Measurements from ENCODE around the gene ULBP2. TPM values are rescaled to one million over a fixed set of nuclear protein-coding genes. Genes with fewer than 3 reads are reported as not detected.
"Not testable (repeated sequence)": the region's sequence is repeated elsewhere in the genome, so short reads cannot be mapped to it uniquely, and the experiment has no call there.

ULBP2 gene
- total RNA-seq, 4 donors from 2014 or later, result 0.39 to 0.74 TPM; not detected in 2

DNA sequence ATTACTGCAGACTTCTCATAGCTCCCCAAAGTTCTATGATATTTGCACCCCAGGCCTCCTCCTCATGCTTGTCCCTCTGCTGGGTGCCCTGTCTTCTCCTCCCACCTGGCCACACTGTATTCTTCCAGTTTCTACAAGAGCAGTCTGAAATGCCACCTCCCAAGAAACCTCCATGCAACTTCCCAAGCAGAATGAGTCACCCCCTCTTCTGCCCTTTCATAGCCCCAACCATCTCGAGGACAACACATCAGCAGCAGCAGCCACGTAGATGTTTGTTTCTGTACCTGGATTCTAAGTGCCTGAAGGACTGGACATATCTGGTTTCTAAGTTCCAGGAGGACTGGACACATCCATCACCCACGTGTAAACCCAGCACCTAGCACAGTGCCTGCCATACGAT is 6.6 kb upstream of the ULBP2 start:
- no peak for ATAC-seq
- 70% methylated on average over 2 of the region's 4 CpGs; no CpG with 5 or more reads in 1 of the 2 donors for WGBS, 2 donors (ENCODE audit: low coverage in 1 of 2)
- Histone ChIP-seq H3K4me1 (peaks cover 0 to 14% (median 11%) of the 10 kb centered on the region in 3 donors), H3K9me3 (no peaks in the 10 kb centered on the region), H3K36me3 (no peaks in the 10 kb centered on the region), H3K27ac (no peak overlapping the region), H3K27me3 (peaks cover 98% of the 10 kb centered on the region), H3K4me3 (no peak overlapping the region)
- TF ChIP-seq POLR2AphosphoS5 (IDR thresholded peaks at IDR 0.05) (no peak), POLR2A (IDR thresholded peaks at IDR 0.05) (no peak), EP300 (IDR thresholded peaks at IDR 0.05) (no peak)
- TF ChIP-seq, protein P1, sequence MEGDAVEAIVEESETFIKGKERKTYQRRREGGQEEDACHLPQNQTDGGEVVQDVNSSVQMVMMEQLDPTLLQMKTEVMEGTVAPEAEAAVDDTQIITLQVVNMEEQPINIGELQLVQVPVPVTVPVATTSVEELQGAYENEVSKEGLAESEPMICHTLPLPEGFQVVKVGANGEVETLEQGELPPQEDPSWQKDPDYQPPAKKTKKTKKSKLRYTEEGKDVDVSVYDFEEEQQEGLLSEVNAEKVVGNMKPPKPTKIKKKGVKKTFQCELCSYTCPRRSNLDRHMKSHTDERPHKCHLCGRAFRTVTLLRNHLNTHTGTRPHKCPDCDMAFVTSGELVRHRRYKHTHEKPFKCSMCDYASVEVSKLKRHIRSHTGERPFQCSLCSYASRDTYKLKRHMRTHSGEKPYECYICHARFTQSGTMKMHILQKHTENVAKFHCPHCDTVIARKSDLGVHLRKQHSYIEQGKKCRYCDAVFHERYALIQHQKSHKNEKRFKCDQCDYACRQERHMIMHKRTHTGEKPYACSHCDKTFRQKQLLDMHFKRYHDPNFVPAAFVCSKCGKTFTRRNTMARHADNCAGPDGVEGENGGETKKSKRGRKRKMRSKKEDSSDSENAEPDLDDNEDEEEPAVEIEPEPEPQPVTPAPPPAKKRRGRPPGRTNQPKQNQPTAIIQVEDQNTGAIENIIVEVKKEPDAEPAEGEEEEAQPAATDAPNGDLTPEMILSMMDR (IDR thresholded peaks at IDR 0.05), result no peak

DNA sequence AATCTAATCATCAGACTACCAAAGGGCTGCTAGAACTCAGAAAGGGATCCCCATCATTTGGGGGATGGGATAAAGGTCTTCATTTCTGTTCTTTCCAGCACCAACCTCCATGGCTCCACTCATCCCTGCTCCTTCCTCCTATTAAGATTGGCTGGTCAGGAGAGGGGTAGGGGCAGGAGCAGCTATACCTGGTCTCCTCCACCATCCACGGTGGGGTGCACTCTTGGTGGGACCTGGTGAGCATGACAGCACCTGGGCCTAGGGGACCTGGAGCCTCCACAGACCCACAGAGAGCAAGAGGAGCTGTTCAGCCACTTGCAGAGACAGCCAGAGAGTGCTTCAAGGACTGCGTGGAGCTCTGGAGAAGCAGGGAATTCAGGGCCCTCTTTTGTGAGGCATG is 6.1 kb upstream of the ULBP2 start:
- ATAC-seq, result no peak
- H3K27me3 ChIP-seq, result peaks cover 98% of the 10 kb centered on the region
- no peak overlapping the region for H3K4me3 ChIP-seq
- no peak overlapping the region for H3K27ac ChIP-seq
- TF ChIP-seq EP300 (IDR thresholded peaks at IDR 0.05) (no peak), POLR2AphosphoS5 (IDR thresholded peaks at IDR 0.05) (no peak), POLR2A (IDR thresholded peaks at IDR 0.05) (no peak)
- TF ChIP-seq, protein P1 (IDR thresholded peaks at IDR 0.05), result no peak
- H3K36me3 ChIP-seq, result no peaks in the 10 kb centered on the region
- H3K4me1 ChIP-seq, result peaks cover 0 to 15% (median 11%) of the 10 kb centered on the region in 3 donors
- H3K9me3 ChIP-seq, result no peaks in the 10 kb centered on the region
- WGBS, 2 donors (ENCODE audit: low coverage in 1 of 2), result 80 to 88% methylated on average over 1 of the region's 2 CpGs

DNA sequence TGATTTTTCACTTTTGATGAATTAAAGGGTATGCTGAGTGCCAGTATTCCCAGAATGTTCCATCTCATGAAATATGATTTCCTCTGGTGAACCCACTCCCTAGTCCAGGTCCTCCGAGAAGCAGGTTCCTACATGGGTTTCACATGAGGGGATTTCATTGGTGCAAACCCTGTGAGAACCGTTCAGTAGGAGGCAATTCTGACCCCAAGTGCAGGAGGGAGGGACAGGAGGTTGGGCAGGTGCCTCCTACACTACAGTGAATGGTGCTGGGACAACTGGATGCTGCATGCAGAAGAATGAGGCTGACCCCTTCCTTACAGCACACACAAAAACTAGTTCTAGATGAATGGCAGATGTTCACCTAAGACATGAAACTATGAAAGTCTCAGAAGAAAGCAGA is 5.1 kb upstream of the ULBP2 start:
- Histone ChIP-seq H3K36me3 (no peaks in the 10 kb centered on the region), H3K4me1 (peaks cover 0 to 26% (median 17%) of the 10 kb centered on the region in 3 donors), H3K27ac (no peak overlapping the region), H3K27me3 (peaks cover 98% of the 10 kb centered on the region), H3K9me3 (no peaks in the 10 kb centered on the region), H3K4me3 (no peak overlapping the region)
- 43 to 50% methylated on average over 1 of the region's 2 CpGs for WGBS, 2 donors (ENCODE audit: low coverage in 1 of 2)
- ATAC-seq, result no peak
- TF ChIP-seq POLR2AphosphoS5 (IDR thresholded peaks at IDR 0.05), result no peak
- TF ChIP-seq EP300 (IDR thresholded peaks at IDR 0.05), result no peak
- TF ChIP-seq, protein P1 (IDR thresholded peaks at IDR 0.05), result no peak
- no peak for TF ChIP-seq POLR2A (IDR thresholded peaks at IDR 0.05)

GRCh38 chr6:149938013-149938570 is 3.7 kb upstream of the ULBP2 start:
- no CpG with 5 or more reads among the region's 20 CpGs for WGBS, 2 donors (ENCODE audit: low coverage in 1 of 2)
- peaks cover 98% of the 10 kb centered on the region for H3K27me3 ChIP-seq
- peak overlapping the region in 1 of 2 donors; percentile 49 for H3K4me3 ChIP-seq
- not testable (repeated sequence) for H3K36me3 ChIP-seq, H3K9me3 ChIP-seq, ATAC-seq, H3K27ac ChIP-seq
- peaks cover 0 to 33% (median 21%) of the 10 kb centered on the region in 3 donors for H3K4me1 ChIP-seq

- Histone ChIP-seq H3K36me3 (no peaks in the 10 kb centered on the region), H3K27ac (no peak overlapping the region), H3K4me3 (peak overlapping the region; percentile 2 to 49), H3K27me3 (peaks cover 96% of the 10 kb centered on the region), H3K9me3 (no peaks in the 10 kb centered on the region), H3K4me1 (peaks cover 0 to 33% (median 21%) of the 10 kb centered on the region in 3 donors)
- 1 to 3% methylated on average over 16 to 19 of the region's 58 CpGs for WGBS, 2 donors (ENCODE audit: low coverage in 1 of 2)
- TF ChIP-seq POLR2A (IDR thresholded peaks at IDR 0.05) (no peak), EP300 (IDR thresholded peaks at IDR 0.05) (no peak), POLR2AphosphoS5 (IDR thresholded peaks at IDR 0.05) (no peak)
- TF ChIP-seq, protein P1 (IDR thresholded peaks at IDR 0.05), result no peak
- no peak for ATAC-seq
Measured at GRCh38 chr6:149938571-149939355, 3.1 kb upstream of the ULBP2 start.

Data from gastroesophageal sphincter (tissue), 4 donors.